Thyroid gland (tissue), 4 donors: ENCODE data around the gene CALCR.

ENCODE experiments used
- POLR2A ChIP-seq, 2 donors: fragments of 450-650 bp; IDR thresholded peaks; one replicate each; pipeline ENCODE4 v1.6.1; 2017; ENCODE audit warnings: antibody characterized with exemption in 2 of 2, mild to moderate bottlenecking in 2 of 2, moderate library complexity in 1 of 2
- TF ChIP-seq, protein P1 (sequence below), 6 experiments: fragments of 200-600 bp in 3 of 6; fragments of 450-650 bp in 3 of 6; sonication (generic) in 3 of 6; IDR thresholded peaks; one replicate each; pipeline ENCODE4 v1.5.1; 2016 to 2019; ENCODE audit warnings: antibody characterized with exemption in 6 of 6, mild to moderate bottlenecking in 2 of 6, inconsistent platforms in 1 of 6, moderate library complexity in 1 of 6

DNA sequence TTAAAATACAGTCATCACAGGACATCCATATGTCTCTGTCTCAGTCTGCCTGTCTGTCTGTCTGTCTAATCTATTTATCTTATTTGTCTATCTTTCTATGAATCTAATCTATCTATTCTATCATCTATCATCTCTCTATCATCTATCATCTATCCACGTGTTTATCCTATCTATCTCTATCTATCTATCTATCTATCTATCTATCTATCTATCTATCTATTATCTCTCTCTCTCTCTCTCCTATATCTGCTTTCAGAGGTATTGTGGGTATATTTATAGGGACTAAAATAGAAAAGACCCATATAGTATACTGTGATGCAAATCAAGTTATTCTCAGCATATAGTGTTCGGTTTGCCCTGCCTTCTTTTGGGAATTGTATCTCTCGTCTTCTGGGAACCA is 174.9 kb downstream of the CALCR start:
- TF ChIP-seq, protein P1, sequence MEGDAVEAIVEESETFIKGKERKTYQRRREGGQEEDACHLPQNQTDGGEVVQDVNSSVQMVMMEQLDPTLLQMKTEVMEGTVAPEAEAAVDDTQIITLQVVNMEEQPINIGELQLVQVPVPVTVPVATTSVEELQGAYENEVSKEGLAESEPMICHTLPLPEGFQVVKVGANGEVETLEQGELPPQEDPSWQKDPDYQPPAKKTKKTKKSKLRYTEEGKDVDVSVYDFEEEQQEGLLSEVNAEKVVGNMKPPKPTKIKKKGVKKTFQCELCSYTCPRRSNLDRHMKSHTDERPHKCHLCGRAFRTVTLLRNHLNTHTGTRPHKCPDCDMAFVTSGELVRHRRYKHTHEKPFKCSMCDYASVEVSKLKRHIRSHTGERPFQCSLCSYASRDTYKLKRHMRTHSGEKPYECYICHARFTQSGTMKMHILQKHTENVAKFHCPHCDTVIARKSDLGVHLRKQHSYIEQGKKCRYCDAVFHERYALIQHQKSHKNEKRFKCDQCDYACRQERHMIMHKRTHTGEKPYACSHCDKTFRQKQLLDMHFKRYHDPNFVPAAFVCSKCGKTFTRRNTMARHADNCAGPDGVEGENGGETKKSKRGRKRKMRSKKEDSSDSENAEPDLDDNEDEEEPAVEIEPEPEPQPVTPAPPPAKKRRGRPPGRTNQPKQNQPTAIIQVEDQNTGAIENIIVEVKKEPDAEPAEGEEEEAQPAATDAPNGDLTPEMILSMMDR (IDR thresholded peaks at IDR 0.05) = no peak
- no peak for TF ChIP-seq POLR2A (IDR thresholded peaks at IDR 0.05)
